Esophagus squamous epithelium (tissue), 5 donors: ENCODE measurements around the gene TBC1D17. TPM values are rescaled to one million over a fixed set of nuclear protein-coding genes. Genes with fewer than 3 reads are reported as not detected.

Source experiments
- DNase-seq: peaks from one replicate; lab custom pipeline; 2025; lab: John Stamatoyannopoulos, UW
- H3K27ac ChIP-seq, 4 donors: fragments of 200-600 bp; sonication (generic); one replicate each; pipeline ENCODE4 v1.5.1; 2016 to 2019; ENCODE audit warnings: mild to moderate bottlenecking in 1 of 4
- H3K27me3 ChIP-seq, 4 donors: fragments of 200-600 bp; sonication (generic); 1 replicate in 3 of 4; 2 replicates in 1 of 4; pipeline versions ENCODE4 v1.5.1 to v1.6.0; 2017 to 2021; ENCODE audit warnings: antibody characterized with exemption in 1 of 4
- H3K36me3 ChIP-seq, 3 donors: fragments of 200-600 bp; sonication (generic); one replicate each; pipeline ENCODE4 v1.5.1; 2016 to 2019
- H3K4me1 ChIP-seq, 3 donors: fragments of 200-600 bp; sonication (generic); one replicate each; pipeline ENCODE4 v1.5.1; 2017 to 2019
- H3K4me3 ChIP-seq, 4 donors: fragments of 200-600 bp; sonication (generic); 1 replicate in 3 of 4; 2 replicates in 1 of 4; pipeline ENCODE4 v1.5.1; 2016 to 2019; ENCODE audit warnings: mild to moderate bottlenecking in 2 of 4, moderate library complexity in 1 of 4
- H3K9me3 ChIP-seq, 3 donors: fragments of 200-600 bp; sonication (generic); one replicate each; pipeline ENCODE4 v1.5.1; 2016 to 2019
- POLR2A ChIP-seq, 4 donors: fragments of 450-650 bp; IDR thresholded peaks; one replicate each; pipeline ENCODE4 v1.6.1; 2017; ENCODE audit warnings: antibody characterized with exemption in 4 of 4, mild to moderate bottlenecking in 4 of 4, moderate library complexity in 3 of 4
- WGBS, 2 donors: methylation state at CpG; one replicate each; pipeline ENCODE4 v1.1.5; 2018; 5-methylcytosine and 5-hydroxymethylcytosine counted together
- intact Hi-C: fragments of 100-400 bp; cut with DNase I; formaldehyde crosslinking; loops from one replicate; pipeline ENCODE4 v1.15.0; 2022
- total RNA-seq, 4 donors: library from RNA; depleted of rRNA; stranded (reverse); fragments of >200 nt; gene quantifications; one replicate each; pipeline ENCODE4 v1.1.0, GENCODE V29; 2016
- TF ChIP-seq, protein P1 (sequence below), 6 experiments: fragments of 450-650 bp in 4 of 6; fragments of 200-600 bp in 2 of 6; sonication (generic) in 2 of 6; IDR thresholded peaks; one replicate each; pipeline ENCODE4 v1.5.1; 2016 to 2019; ENCODE audit warnings: antibody characterized with exemption in 6 of 6, mild to moderate bottlenecking in 4 of 6, moderate library complexity in 4 of 6
- donor health status: DM: yes; HTN: yes; CAD: no.

TBC1D17 gene
- total RNA-seq, 4 donors from 2014 or later: 6.7 to 25.9 (median 16.9) TPM

DNA sequence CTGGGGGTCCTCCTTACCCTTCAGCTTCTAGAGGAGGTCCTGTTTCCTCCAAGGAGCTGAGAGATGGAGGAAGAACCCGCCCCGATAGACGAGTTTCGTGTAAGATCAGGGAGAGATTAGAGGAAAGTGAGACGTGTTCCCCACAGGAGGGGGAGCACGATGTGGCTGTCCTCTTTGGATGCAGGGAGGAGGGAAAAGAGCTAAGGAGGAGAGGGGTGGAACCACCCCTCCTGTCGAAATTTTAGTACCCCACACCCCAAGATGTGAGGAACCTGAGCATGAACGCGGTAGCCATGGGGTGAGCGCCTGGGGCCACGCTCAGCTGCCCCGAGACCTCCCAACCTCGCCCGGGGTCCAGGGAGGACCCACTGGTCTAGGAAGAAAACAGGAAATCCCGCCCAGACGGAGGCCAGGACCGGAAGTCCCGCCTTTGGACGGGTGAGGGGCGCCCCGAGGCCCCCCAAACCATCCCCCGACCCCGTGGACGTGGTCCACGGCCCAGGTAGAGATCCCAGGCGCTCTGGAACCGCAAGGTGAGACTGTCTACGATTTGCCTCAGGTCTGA lies 1.6 kb upstream of the TBC1D17 start:
- Histone ChIP-seq H3K36me3 (peaks cover 11 to 61% (median 19%) of the 10 kb centered on the region in 3 donors), H3K4me1 (peaks cover 21 to 50% (median 27%) of the 10 kb centered on the region in 3 donors), H3K27ac (peak overlapping the region; percentile 98 to 100 (median 99)), H3K27me3 (no peaks in the 10 kb centered on the region), H3K4me3 (peak overlapping the region; percentile 86 to 99 (median 94)), H3K9me3 (no peaks in the 10 kb centered on the region)
- TF ChIP-seq, protein P1, sequence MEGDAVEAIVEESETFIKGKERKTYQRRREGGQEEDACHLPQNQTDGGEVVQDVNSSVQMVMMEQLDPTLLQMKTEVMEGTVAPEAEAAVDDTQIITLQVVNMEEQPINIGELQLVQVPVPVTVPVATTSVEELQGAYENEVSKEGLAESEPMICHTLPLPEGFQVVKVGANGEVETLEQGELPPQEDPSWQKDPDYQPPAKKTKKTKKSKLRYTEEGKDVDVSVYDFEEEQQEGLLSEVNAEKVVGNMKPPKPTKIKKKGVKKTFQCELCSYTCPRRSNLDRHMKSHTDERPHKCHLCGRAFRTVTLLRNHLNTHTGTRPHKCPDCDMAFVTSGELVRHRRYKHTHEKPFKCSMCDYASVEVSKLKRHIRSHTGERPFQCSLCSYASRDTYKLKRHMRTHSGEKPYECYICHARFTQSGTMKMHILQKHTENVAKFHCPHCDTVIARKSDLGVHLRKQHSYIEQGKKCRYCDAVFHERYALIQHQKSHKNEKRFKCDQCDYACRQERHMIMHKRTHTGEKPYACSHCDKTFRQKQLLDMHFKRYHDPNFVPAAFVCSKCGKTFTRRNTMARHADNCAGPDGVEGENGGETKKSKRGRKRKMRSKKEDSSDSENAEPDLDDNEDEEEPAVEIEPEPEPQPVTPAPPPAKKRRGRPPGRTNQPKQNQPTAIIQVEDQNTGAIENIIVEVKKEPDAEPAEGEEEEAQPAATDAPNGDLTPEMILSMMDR (IDR thresholded peaks at IDR 0.05): no peak
- no peak for TF ChIP-seq POLR2A (IDR thresholded peaks at IDR 0.05)
- 0 to 1% methylated on average over 15 to 16 of the region's 28 CpGs for WGBS, 2 donors
- DNase-seq: no peak
- intact Hi-C loops: loop anchor here (10.0 kb wide), 1 partner anchor 61 kb away; the partner anchor contains the start of genes FUZ and MED25

DNA sequence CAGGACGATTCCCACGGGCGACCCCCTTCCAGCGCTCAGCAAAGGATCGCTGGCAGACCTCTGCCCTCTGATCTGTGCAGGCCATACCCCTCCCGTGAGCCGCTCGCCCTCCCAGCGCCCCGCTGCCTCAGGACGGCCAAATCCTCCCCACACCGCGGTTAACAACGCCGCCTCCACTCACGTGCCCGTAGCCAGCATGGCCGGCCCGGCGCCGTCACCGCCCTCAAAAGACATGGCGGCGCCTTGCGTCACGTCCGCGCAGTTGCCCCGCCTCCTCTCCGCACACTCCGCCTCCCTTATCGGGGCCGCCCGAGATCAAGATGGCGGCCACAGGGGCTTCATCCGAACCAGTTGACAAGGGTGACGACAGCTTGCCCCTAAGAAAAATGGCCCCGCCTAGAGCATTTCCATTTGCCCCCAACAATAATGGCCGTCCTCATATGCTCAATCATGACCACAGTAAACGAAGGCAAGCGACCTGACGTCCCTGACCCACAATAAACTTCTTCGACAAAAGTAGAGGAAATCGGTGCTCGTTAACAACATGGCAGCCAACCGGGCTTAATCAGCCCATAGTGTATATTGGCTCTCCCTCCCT lies 981 bp upstream of the TBC1D17 start:
- Histone ChIP-seq H3K27ac (peak overlapping the region; percentile 98 to 100 (median 99)), H3K4me3 (peak overlapping the region; percentile 86 to 99 (median 94)), H3K27me3 (no peaks in the 10 kb centered on the region), H3K9me3 (no peaks in the 10 kb centered on the region), H3K36me3 (peaks cover 11 to 61% (median 25%) of the 10 kb centered on the region in 3 donors), H3K4me1 (peaks cover 21 to 46% (median 25%) of the 10 kb centered on the region in 3 donors)
- intact Hi-C loops: loop anchor here (10.0 kb wide), 1 partner anchor 62 kb away; the partner anchor contains the start of genes FUZ and MED25
- DNase-seq: peak; percentile 93
- peak in 2 of 4 donors; percentile 21 to 50 for TF ChIP-seq POLR2A (IDR thresholded peaks at IDR 0.05)
- TF ChIP-seq, protein P1 (IDR thresholded peaks at IDR 0.05): no peak
- 0 to 8% methylated on average over 4 to 15 of the region's 46 CpGs for WGBS, 2 donors

DNA sequence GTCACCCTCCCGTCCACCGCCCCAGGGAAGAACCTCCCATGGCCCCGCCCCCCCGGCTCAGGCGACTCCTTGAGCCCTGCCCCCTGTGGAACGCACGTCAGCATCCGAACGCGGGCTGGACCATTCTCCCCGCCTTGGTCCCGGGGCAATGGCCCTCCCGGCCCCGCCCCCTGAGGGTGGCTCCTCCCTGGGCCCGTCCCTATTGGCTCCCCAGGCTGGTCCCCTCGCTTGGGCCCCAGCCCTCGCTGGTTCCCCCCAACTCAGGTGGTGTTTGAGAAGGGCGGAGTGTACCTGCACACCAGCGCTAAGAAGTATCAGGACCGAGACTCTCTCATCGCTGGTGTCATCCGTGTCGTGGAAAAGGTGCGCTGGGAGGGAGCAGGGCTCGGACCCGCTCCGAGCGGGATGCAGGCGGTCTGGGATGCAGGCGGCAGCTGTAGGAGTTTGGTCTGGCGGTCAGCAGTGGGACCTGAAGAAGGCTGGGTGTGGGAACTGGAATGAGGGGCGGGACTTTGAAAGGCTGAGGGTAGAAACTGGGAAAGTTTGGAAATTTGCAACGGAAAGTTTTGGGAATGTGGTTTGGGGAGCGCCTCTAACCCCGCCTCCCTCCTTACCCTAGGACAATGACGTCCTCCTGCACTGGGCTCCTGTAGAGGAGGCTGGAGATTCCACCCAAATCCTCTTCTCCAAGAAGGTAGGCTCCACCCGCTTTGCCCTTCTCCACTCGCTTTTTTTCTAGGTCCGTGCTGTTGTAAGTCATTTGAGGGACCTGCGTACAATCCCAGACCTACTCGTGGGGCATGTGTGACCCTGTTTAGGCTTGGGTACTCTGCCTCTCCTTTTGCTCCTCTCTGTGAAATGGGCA lies 609 bp downstream of the TBC1D17 start:
- Histone ChIP-seq H3K9me3 (peaks cover 0 to 6% (median 0%) of the 10 kb centered on the region in 3 donors), H3K4me1 (peaks cover 17 to 37% (median 25%) of the 10 kb centered on the region in 3 donors), H3K27me3 (no peaks in the 10 kb centered on the region), H3K36me3 (peaks cover 27 to 61% (median 41%) of the 10 kb centered on the region in 3 donors), H3K4me3 (peak overlapping the region; percentile 57 to 99 (median 92)), H3K27ac (peak overlapping the region; percentile 98 to 100 (median 99))
- 10 to 18% methylated on average over 11 to 24 of the region's 41 CpGs for WGBS, 2 donors
- TF ChIP-seq, protein P1 (IDR thresholded peaks at IDR 0.05): no peak
- no peak for TF ChIP-seq POLR2A (IDR thresholded peaks at IDR 0.05)
- peak; percentile 90 for DNase-seq
- intact Hi-C loops: loop anchor here (10.0 kb wide), 1 partner anchor 63 kb away; the partner anchor contains the start of genes FUZ and MED25

DNA sequence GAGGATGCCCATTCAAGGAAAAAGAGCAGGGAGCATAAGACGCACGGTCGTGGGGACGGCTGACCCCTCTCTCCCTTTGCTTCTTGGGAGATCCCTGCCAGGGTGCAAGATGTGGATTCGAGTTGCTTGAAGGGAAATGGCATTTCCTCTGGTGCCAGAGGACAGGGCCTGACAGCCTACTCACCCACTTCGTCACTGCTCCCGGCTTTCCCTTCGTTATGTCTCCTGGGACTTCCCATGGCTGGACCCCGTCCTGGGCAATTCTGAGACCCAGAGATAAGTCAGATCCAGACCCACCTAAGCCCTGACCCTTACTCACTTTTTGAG lies 1.2 kb downstream of the TBC1D17 start:
- H3K36me3 ChIP-seq: peaks cover 33 to 61% (median 47%) of the 10 kb centered on the region in 3 donors
- peaks cover 0 to 6% (median 0%) of the 10 kb centered on the region in 3 donors for H3K9me3 ChIP-seq
- H3K4me3 ChIP-seq: peak overlapping the region; percentile 57 to 99 (median 92)
- TF ChIP-seq, protein P1 (IDR thresholded peaks at IDR 0.05): no peak
- no peak for TF ChIP-seq POLR2A (IDR thresholded peaks at IDR 0.05)
- DNase-seq: no peak
- no peaks in the 10 kb centered on the region for H3K27me3 ChIP-seq
- H3K4me1 ChIP-seq: peaks cover 17 to 35% (median 25%) of the 10 kb centered on the region in 3 donors
- intact Hi-C loops: loop anchor here (10.0 kb wide), 1 partner anchor 64 kb away; the partner anchor contains the start of genes FUZ and MED25
- 68 to 91% methylated on average over 4 to 9 of the region's 9 CpGs for WGBS, 2 donors
- peak overlapping the region; percentile 98 to 100 (median 99) for H3K27ac ChIP-seq
